Thyroid gland (tissue), 4 donors: ENCODE measurements around the gene ELAPOR2.

ENCODE experiments used
- POLR2A ChIP-seq, 2 donors: fragments of 450-650 bp; IDR thresholded peaks; one replicate each; pipeline ENCODE4 v1.6.1; 2017; ENCODE audit warnings: antibody characterized with exemption in 2 of 2, mild to moderate bottlenecking in 2 of 2, moderate library complexity in 1 of 2
- TF ChIP-seq, protein P1 (sequence below), 6 experiments: fragments of 200-600 bp in 3 of 6; fragments of 450-650 bp in 3 of 6; sonication (generic) in 3 of 6; IDR thresholded peaks; one replicate each; pipeline ENCODE4 v1.5.1; 2016 to 2019; ENCODE audit warnings: antibody characterized with exemption in 6 of 6, mild to moderate bottlenecking in 2 of 6, inconsistent platforms in 1 of 6, moderate library complexity in 1 of 6

DNA sequence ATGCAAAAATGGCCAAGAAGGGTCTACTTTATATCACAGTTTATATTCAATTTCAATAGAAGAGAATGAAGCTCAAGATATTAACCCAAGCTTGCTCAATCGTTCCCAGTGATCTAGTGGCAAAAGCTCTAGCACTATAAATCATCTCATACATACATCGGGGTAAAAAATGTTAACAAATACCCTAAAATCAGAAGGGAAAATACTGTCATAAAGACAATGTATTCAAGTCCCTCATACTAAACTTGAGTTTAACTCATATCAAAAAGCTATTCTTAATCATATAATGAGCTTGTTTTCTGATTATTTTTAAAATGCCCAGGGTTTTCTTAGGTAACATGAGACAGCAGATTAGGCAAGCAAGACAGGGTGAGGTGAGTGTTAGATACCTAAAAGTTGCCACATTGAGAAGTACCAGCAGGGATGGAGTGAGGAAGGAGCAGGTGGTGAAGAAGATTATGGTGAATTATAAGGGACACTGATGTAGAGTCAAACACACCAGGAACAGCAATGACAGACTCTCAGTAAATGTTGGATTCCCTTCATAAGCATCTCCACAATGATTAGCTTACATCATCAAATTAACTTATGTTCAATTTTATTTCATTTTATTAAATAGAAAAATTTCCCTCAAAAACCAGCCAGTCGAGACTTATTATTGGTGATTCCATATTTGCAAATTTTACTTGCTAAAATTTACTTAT is 46.2 kb downstream of the ELAPOR2 start:
- TF ChIP-seq, protein P1, sequence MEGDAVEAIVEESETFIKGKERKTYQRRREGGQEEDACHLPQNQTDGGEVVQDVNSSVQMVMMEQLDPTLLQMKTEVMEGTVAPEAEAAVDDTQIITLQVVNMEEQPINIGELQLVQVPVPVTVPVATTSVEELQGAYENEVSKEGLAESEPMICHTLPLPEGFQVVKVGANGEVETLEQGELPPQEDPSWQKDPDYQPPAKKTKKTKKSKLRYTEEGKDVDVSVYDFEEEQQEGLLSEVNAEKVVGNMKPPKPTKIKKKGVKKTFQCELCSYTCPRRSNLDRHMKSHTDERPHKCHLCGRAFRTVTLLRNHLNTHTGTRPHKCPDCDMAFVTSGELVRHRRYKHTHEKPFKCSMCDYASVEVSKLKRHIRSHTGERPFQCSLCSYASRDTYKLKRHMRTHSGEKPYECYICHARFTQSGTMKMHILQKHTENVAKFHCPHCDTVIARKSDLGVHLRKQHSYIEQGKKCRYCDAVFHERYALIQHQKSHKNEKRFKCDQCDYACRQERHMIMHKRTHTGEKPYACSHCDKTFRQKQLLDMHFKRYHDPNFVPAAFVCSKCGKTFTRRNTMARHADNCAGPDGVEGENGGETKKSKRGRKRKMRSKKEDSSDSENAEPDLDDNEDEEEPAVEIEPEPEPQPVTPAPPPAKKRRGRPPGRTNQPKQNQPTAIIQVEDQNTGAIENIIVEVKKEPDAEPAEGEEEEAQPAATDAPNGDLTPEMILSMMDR (IDR thresholded peaks at IDR 0.05), result no peak
- TF ChIP-seq POLR2A (IDR thresholded peaks at IDR 0.05), result no peak
